H1 (cell line): ENCODE measurements around the gene BPIFB2. TPM values are rescaled to one million over a fixed set of nuclear protein-coding genes. Genes with fewer than 3 reads are reported as not detected.

Source experiments
- CTCF ChIA-PET: fragments of 300-600 bp; sonication (Branson Sonifier 250); formaldehyde crosslinking; loops from one replicate; lab custom pipeline; 2021; ENCODE audit not compliant: partially characterized antibody; lab: Charles Lee
- POLR2A ChIA-PET: fragments of 300-600 bp; sonication (Branson Sonifier 250); formaldehyde crosslinking; loops from one replicate; lab custom pipeline; 2021; ENCODE audit warnings: inconsistent platforms; ENCODE audit not compliant: partially characterized antibody; lab: Charles Lee
- DNase-seq, 2 experiments: peaks; one replicate each; pipeline versions ENCODE4 v3.0.0 to v3.0.0-alpha.2; 2010 to 2022; ENCODE audit warnings: low spot score in 2 of 2, low read depth in 1 of 2, mixed read lengths in 1 of 2
- FAIRE-seq: peaks from 2 replicates; lab custom pipeline; 2011; peaks lifted over from hg19 to GRCh38; lab: Jason Lieb, UNC
- H2AFZ ChIP-seq: 2 replicates; pipeline ENCODE4 v1.8.1; 2012; ENCODE audit warnings: low read length, inconsistent platforms
- H2AK5ac ChIP-seq: 2 replicates; pipeline ENCODE4 v1.6.1; 2013; ENCODE audit warnings: low read depth, low read length
- H2BK120ac ChIP-seq: replicated peaks from 2 replicates; pipeline ENCODE3; 2013; ENCODE audit warnings: low read depth, low read length, inconsistent platforms
- H2BK12ac ChIP-seq: 2 replicates; pipeline ENCODE4 v1.6.1; 2013; ENCODE audit warnings: low read depth, low read length
- H2BK15ac ChIP-seq: 2 replicates; pipeline ENCODE4 v1.6.1; 2013; ENCODE audit warnings: low read length
- H2BK20ac ChIP-seq: 2 replicates; pipeline ENCODE4 v1.6.1; 2013; ENCODE audit warnings: low read length
- H2BK5ac ChIP-seq: 2 replicates; pipeline ENCODE4 v1.6.1; 2013; ENCODE audit warnings: low read depth, low read length
- H3K14ac ChIP-seq: 2 replicates; pipeline ENCODE4 v1.6.1; 2013; ENCODE audit warnings: inconsistent platforms; ENCODE audit not compliant: insufficient read length
- H3K18ac ChIP-seq: 2 replicates; pipeline ENCODE4 v1.6.1; 2013; ENCODE audit warnings: low read length; ENCODE audit errors: extremely low read depth
- H3K23ac ChIP-seq: 2 replicates; pipeline ENCODE4 v1.6.1; 2013; ENCODE audit warnings: inconsistent platforms; ENCODE audit not compliant: insufficient read length
- H3K23me2 ChIP-seq: 2 replicates; pipeline ENCODE4 v1.6.1; 2013; ENCODE audit warnings: low read depth, low read length
- H3K27ac ChIP-seq: 2 replicates; pipeline ENCODE4 v1.6.1; 2011; ENCODE audit warnings: low read depth, low read length, inconsistent platforms
- H3K27me3 ChIP-seq, 4 experiments: replicated peaks in 1 of 4; 1 replicate in 1 of 4; 2 replicates in 3 of 4; pipeline versions ENCODE4 v1.6.1 to v1.8.1; 2011 to 2013; ENCODE audit warnings: low read length in 3 of 4, mild to moderate bottlenecking in 3 of 4, inconsistent platforms in 2 of 4, mixed read lengths in 2 of 4, moderate library complexity in 1 of 4; ENCODE audit not compliant: control insufficient read depth in 3 of 4, insufficient read depth in 3 of 4; ENCODE audit errors: extremely low read depth in 1 of 4
- H3K36me3 ChIP-seq, 4 experiments: 2 replicates each; pipeline versions ENCODE4 v1.6.1 to v1.8.1; 2011 to 2013; ENCODE audit warnings: mild to moderate bottlenecking in 4 of 4, low read length in 3 of 4, moderate library complexity in 2 of 4, control low read depth in 1 of 4, inconsistent platforms in 1 of 4; ENCODE audit not compliant: insufficient read depth in 4 of 4, control insufficient read depth in 2 of 4
- H3K4ac ChIP-seq: replicated peaks from 2 replicates; pipeline ENCODE3; 2013; ENCODE audit warnings: low read length, low read depth, mixed read lengths, inconsistent platforms; ENCODE audit not compliant: insufficient read length
- H3K4me1 ChIP-seq, 4 experiments: replicated peaks in 1 of 4; 1 replicate in 1 of 4; 2 replicates in 3 of 4; pipeline versions ENCODE4 v1.6.1 to v1.8.1; 2011 to 2013; ENCODE audit warnings: low read length in 3 of 4, inconsistent platforms in 2 of 4, mixed read lengths in 1 of 4; ENCODE audit not compliant: insufficient read depth in 4 of 4, control insufficient read depth in 3 of 4
- H3K4me2 ChIP-seq, 2 experiments: 2 replicates each; pipeline versions ENCODE4 v1.6.1 to v1.8.1; 2011 to 2013; ENCODE audit warnings: low read depth in 2 of 2, low read length in 2 of 2, control low read depth in 1 of 2, inconsistent platforms in 1 of 2, mild to moderate bottlenecking in 1 of 2; ENCODE audit not compliant: insufficient read depth in 1 of 2
- H3K4me3 ChIP-seq, 4 experiments: fragments of 200-600, 300-600 bp in 1 of 4; sonication (generic), shearing (Covaris generic), sonication (Bioruptor Twin) in 1 of 4; 2 replicates each; pipeline versions ENCODE4 v1.5.1 to v1.8.1; 2011 to 2016; ENCODE audit warnings: low read length in 4 of 4, low read depth in 3 of 4, control low read depth in 2 of 4, inconsistent platforms in 2 of 4, mild to moderate bottlenecking in 2 of 4, mixed read lengths in 1 of 4, moderate library complexity in 1 of 4; ENCODE audit not compliant: insufficient read depth in 2 of 4; ENCODE audit errors: extremely low read depth in 1 of 4
- H3K56ac ChIP-seq: replicated peaks from 2 replicates; pipeline ENCODE3; 2013; ENCODE audit warnings: low read depth, mild to moderate bottlenecking, mixed read lengths, low read length, inconsistent platforms; ENCODE audit not compliant: insufficient read length
- H3K79me1 ChIP-seq: 2 replicates; pipeline ENCODE4 v1.6.1; 2013; ENCODE audit warnings: low read depth, low read length, control low read depth
- H3K79me2 ChIP-seq, 2 experiments: 2 replicates each; pipeline versions ENCODE4 v1.6.1 to v1.8.1; 2012 to 2013; ENCODE audit warnings: low read length in 2 of 2, mild to moderate bottlenecking in 2 of 2, inconsistent platforms in 1 of 2; ENCODE audit not compliant: insufficient read depth in 2 of 2, control insufficient read depth in 1 of 2
- H3K9ac ChIP-seq, 4 experiments: replicated peaks in 1 of 4; 1 replicate in 1 of 4; 2 replicates in 3 of 4; pipeline versions ENCODE4 v1.6.1 to v1.8.1; 2011 to 2013; ENCODE audit warnings: low read depth in 3 of 4, low read length in 3 of 4, control low read depth in 2 of 4, mild to moderate bottlenecking in 2 of 4, moderate library complexity in 2 of 4, inconsistent platforms in 1 of 4; ENCODE audit errors: extremely low read depth in 1 of 4
- H3K9me3 ChIP-seq, 2 experiments: 2 replicates each; pipeline versions ENCODE4 v1.6.1 to v1.8.1; 2012 to 2013; ENCODE audit warnings: mild to moderate bottlenecking in 2 of 2, moderate library complexity in 2 of 2, control low read depth in 1 of 2, inconsistent platforms in 1 of 2, low read depth in 1 of 2, low read length in 1 of 2, mixed read lengths in 1 of 2; ENCODE audit not compliant: insufficient read depth in 2 of 2
- H4K20me1 ChIP-seq, 2 experiments: replicated peaks in 1 of 2; 2 replicates each; pipeline versions ENCODE3 to v1.8.1; 2011 to 2013; ENCODE audit warnings: inconsistent platforms in 2 of 2, low read length in 2 of 2, mild to moderate bottlenecking in 1 of 2; ENCODE audit not compliant: insufficient read depth in 2 of 2, control insufficient read depth in 1 of 2
- H4K5ac ChIP-seq: 2 replicates; pipeline ENCODE4 v1.6.1; 2013; ENCODE audit warnings: low read length, low read depth, mixed read lengths, inconsistent platforms; ENCODE audit not compliant: insufficient read length
- H4K8ac ChIP-seq: 2 replicates; pipeline ENCODE4 v1.8.0; 2013; ENCODE audit warnings: mild to moderate bottlenecking, moderate library complexity, low read length, inconsistent platforms; ENCODE audit not compliant: insufficient read depth; ENCODE audit errors: extremely low read depth
- H4K91ac ChIP-seq: replicated peaks from 2 replicates; pipeline ENCODE3; 2013; ENCODE audit warnings: low read length, mixed read lengths, inconsistent platforms; ENCODE audit not compliant: insufficient read length
- BACH1 ChIP-seq: IDR thresholded peaks from 2 replicates; pipeline ENCODE4 v1.6.1; 2012; ENCODE audit warnings: low read length, improper control_type of control experiment
- CEBPB ChIP-seq: IDR thresholded peaks from 2 replicates; pipeline ENCODE4 v1.6.1; 2012; ENCODE audit warnings: low read depth, low read length
- CREB1 ChIP-seq: IDR thresholded peaks from 2 replicates; pipeline ENCODE4 v1.6.1; 2012; ENCODE audit warnings: inconsistent platforms
- HDAC2 ChIP-seq, 2 experiments: fragments of 300-600 bp in 1 of 2; sonication (generic) in 1 of 2; IDR thresholded peaks; 2 replicates each; pipeline ENCODE4 v1.6.1; 2011 to 2012; ENCODE audit warnings: low read depth in 2 of 2, low read length in 2 of 2, mild to moderate bottlenecking in 2 of 2, moderate library complexity in 2 of 2, borderline replicate concordance in 1 of 2, inconsistent platforms in 1 of 2
- POU5F1 ChIP-seq: IDR thresholded peaks from 2 replicates; pipeline ENCODE4 v1.6.1; 2011; ENCODE audit warnings: low read depth, mild to moderate bottlenecking, low read length, moderate library complexity
- SIX5 ChIP-seq: IDR thresholded peaks from 2 replicates; pipeline ENCODE4 v1.6.1; 2011; ENCODE audit warnings: mild to moderate bottlenecking, low read depth, low read length
- SUZ12 ChIP-seq: fragments of 200-600 bp; sonication (generic); IDR thresholded peaks from 2 replicates; pipeline ENCODE4 v1.6.1; 2012; ENCODE audit warnings: mild to moderate bottlenecking, inconsistent platforms, low read length, moderate library complexity, mixed read lengths
- TAF7 ChIP-seq: optimal IDR thresholded peaks from 2 replicates; pipeline ENCODE3; 2011; ENCODE audit warnings: low read depth, mild to moderate bottlenecking, inconsistent platforms, low read length, moderate library complexity, borderline replicate concordance
- TEAD4 ChIP-seq: IDR thresholded peaks from 2 replicates; pipeline ENCODE4 v1.6.1; 2012; ENCODE audit warnings: low read depth, low read length, inconsistent platforms, mixed read lengths
- WGBS, 2 experiments: shearing (Covaris generic) in 1 of 2; methylation state at CpG; one replicate each; pipeline versions ENCODE4 v1.1.6 to v1.1.7; 2013 to 2015; ENCODE audit warnings: low lambda C conversion rate in 2 of 2, mixed read lengths in 2 of 2, inconsistent platforms in 1 of 2, low coverage in 1 of 2, missing lambda C conversion rate in 1 of 2; ENCODE audit not compliant: insufficient replicate concordance in 2 of 2, insufficient coverage in 1 of 2, insufficient read length in 1 of 2; ENCODE audit errors: extremely low coverage in 1 of 2, missing lambda C conversion rate in 1 of 2; 5-methylcytosine and 5-hydroxymethylcytosine counted together
- polyA plus RNA-seq, 7 experiments: library from polyadenylated mRNA; depleted of rRNA in 3 of 7; stranded (reverse) in 5 of 7; unstranded in 2 of 7; fragments of >200 nt in 5 of 7; fragments of 200-250 nt in 2 of 7; gene quantifications; 1 replicate in 5 of 7; 2 replicates in 1 of 7; 4 replicates in 1 of 7; pipeline versions ENCODE4 v1.2.1 to v1.2.3, GENCODE V29; 2011 to 2013; ENCODE audit warnings: missing spikeins in 2 of 7, mixed read lengths in 2 of 7
- total RNA-seq: library from RNA; stranded (reverse); fragmentation: NEBNext Ultra II Directional; extraction: Animal tissue kit (Norgen Biotek cat#: 25700); gene quantifications from 2 replicates; pipeline ENCODE4 v1.2.1, GENCODE V29; 2021
- TF ChIP-seq, protein P1 (sequence below): IDR thresholded peaks from 2 replicates; pipeline ENCODE4 v1.6.1; 2012; ENCODE audit warnings: inconsistent platforms

The BPIFB2 gene
- total and polyA plus RNA-seq, 2 of the 8 experiments (the other 6 are each of a cell fraction or from before 2014, with no cell fraction given) = not detected

DNA sequence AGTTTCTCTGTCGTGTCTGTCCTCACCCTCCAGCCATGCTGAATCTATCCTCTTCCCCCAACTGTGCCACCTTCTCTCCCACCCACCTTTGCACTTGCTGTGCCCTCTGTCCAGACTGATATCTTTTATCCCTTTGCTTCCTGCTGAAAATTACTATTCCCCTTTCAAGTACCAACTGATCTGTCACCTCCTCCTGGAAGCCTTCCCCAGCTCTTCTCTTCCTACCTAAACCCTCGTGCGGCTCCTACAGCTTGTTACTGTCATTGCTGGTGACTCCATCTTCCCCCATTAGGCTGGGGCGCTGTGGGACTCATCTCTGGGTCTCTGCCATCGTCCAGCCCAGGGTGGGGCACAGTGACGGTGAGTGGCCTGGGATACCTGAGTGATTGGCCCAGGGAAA, 25.1 kb downstream of the BPIFB2 start:
- Histone ChIP-seq H3K36me3 (no peaks in the 10 kb centered on the region), H2BK12ac (no peak overlapping the region), H3K18ac (no peak overlapping the region), H2BK5ac (no peak overlapping the region), H3K23ac (no peak overlapping the region), H4K91ac (no peak overlapping the region), H3K4me2 (no peak overlapping the region), H4K5ac (no peak overlapping the region), H2AFZ (no peak overlapping the region), H3K9me3 (no peaks in the 10 kb centered on the region), H3K79me2 (no peaks in the 10 kb centered on the region), H3K4me1 (no peaks in the 10 kb centered on the region), H4K8ac (no peak overlapping the region; the same call in 1 of the 2 replicates), H3K4me3 (no peak overlapping the region), H2BK20ac (no peak overlapping the region), H2BK120ac (no peak overlapping the region), H2AK5ac (no peak overlapping the region), H3K14ac (no peak overlapping the region), H3K9ac (no peak overlapping the region), H2BK15ac (no peak overlapping the region), H3K27ac (no peak overlapping the region), H3K27me3 (no peaks in the 10 kb centered on the region), H3K23me2 (no peaks in the 10 kb centered on the region), H3K56ac (no peak overlapping the region), H3K79me1 (no peaks in the 10 kb centered on the region), H4K20me1 (peaks cover 0 to 2% of the 10 kb centered on the region in 2 experiments), H3K4ac (no peak overlapping the region)
- FAIRE-seq = no peak
- TF ChIP-seq BACH1 (no peak), SIX5 (no peak), POU5F1 (no peak), TEAD4 (no peak), HDAC2 (IDR thresholded peaks at IDR 0.05; ENCODE audit: borderline replicate concordance in 1 of 2, low read depth in 2 of 2, low read length in 2 of 2) (no peak), SUZ12 (no peak), TAF7 (no peak), CREB1 (no peak), CEBPB (no peak)
- TF ChIP-seq, protein P1, sequence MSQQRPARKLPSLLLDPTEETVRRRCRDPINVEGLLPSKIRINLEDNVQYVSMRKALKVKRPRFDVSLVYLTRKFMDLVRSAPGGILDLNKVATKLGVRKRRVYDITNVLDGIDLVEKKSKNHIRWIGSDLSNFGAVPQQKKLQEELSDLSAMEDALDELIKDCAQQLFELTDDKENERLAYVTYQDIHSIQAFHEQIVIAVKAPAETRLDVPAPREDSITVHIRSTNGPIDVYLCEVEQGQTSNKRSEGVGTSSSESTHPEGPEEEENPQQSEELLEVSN = no peak
- CTCF ChIA-PET = interaction anchor here (1.3 to 1.7 kb wide), 2 partner anchors 19 to 39 kb away, joined by 3 to 5 read pairs; no protein-coding TSS in a partner anchor
- POLR2A ChIA-PET = no interaction called here
- DNase-seq = no peak
- WGBS, 2 experiments = 80% methylated on average over 6 of the region's 6 CpGs; no CpG with 5 or more reads in 1 of the 2 experiments
